ENCODE results near the gene LPCAT2.

Gene LPCAT2

DNA sequence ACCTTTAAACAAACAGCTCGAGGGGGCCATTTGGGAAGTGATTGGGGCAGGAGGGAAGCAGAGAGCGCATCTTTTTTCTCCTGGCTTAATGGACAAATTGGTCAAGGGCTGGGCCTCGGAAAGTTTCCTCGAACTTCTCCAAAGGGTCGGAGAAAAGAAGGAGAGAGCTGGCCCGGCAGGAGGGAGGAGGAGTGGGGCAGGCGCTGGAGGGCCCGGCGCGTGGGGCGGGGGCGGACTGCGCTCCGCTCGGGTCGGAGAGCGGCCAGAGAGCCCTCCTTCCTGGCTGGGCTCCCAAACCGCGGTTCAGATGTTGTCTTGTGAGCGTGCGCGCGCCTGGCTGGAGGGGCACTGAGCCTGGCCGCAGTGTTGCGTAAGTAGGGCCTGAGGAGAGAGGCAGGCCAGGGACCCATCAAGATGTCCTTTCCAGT is 28.6 kb upstream of the LPCAT2 start:
- no peak for DNase-seq (ENCODE audit: low read depth)

DNA sequence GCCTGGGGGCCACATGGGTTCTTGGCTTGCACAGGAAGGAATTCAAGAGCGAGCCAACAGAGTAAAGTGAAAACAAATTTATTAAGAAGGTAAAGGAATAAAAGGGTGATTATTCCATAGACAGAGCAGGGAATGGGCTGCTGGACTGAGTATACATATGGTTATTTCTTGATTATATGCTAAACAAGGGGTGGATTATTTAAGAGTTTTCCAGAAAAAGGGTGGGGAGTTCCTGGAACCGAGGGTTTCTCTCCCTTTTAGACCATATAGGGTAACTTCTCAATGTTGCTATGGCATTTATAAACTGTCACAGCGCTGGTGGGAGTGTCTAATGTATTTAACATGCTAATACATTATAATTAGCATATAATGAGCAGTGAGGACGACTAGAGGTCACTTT is 27.8 kb upstream of the LPCAT2 start:
- DNase-seq (ENCODE audit: low read depth), result no peak

- no peak for DNase-seq (ENCODE audit: low read depth)
Observed at GRCh38 chr16:55482056-55482455, 26.8 kb upstream of the LPCAT2 start.

DNA sequence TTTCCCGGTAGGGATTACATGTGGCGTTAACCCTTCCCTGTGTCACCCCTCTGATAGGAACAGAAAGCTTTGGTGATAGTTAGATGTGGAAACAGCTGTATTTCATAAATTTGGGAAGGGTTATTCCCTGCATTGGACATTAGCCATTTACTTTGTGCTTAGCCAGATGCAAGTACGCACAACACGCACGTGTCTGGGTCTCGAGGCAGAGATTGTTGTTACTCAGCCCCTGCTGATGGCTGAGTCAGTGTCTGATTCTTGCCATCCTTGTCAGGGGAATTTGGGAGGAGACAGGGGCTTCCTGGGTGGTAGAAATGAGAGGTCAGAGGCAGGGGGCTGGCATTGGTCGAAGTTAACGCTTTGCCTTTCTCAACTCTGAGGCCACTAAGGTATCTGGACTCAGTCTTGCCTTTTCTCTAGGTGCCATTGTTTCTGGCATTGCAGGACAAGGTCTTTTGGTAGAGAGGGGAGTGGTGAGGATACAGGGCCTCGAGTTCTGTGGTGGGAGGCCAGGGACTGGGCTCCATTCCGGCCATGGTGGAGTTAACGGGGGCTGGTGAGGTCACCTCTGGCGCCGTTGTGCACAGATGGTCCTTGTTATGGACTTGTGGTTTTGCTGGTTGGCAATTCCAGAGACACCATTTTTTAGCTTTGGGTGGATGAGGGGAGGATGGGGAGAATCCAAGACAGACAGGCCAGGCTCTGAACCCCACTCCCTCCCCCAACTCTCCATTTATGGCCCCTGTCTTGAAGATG is 21.6 kb upstream of the LPCAT2 start:
- DNase-seq (ENCODE audit: low read depth), result no peak

GRCh38 chr16:55488306-55488705 is 20.6 kb upstream of the LPCAT2 start:
- DNase-seq (ENCODE audit: low read depth), result no peak

- DNase-seq (ENCODE audit: low read depth), result no peak
Observed at GRCh38 chr16:55489119-55489955, 19.5 kb upstream of the LPCAT2 start.

DNA sequence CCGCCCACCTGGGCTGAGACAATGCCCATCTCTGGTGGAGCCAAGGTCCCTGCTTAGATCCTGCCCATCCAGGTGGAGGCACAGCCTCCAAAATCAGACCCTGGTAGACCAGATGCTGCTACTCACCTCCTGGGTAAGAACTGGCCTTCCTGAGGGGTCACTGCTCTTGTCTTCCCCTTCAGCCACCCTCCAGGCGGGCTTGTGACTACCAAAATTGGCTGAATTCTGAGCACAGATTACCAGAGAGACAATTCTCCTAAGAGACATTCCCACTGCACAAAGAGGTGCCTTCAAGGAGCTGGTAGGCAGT is 19.0 kb upstream of the LPCAT2 start:
- no peak for DNase-seq (ENCODE audit: low read depth)

GRCh38 chr16:55490301-55490700 is 18.6 kb upstream of the LPCAT2 start:
- no peak for DNase-seq (ENCODE audit: low read depth)

- DNase-seq (ENCODE audit: low read depth), result no peak
Observed at GRCh38 chr16:55491691-55492090, 17.2 kb upstream of the LPCAT2 start.

- no peak for DNase-seq (ENCODE audit: low read depth)
Observed at GRCh38 chr16:55492756-55493380, 16.0 kb upstream of the LPCAT2 start.

GRCh38 chr16:55494994-55495421 is 13.9 kb upstream of the LPCAT2 start:
- DNase-seq (ENCODE audit: low read depth), result no peak

DNA sequence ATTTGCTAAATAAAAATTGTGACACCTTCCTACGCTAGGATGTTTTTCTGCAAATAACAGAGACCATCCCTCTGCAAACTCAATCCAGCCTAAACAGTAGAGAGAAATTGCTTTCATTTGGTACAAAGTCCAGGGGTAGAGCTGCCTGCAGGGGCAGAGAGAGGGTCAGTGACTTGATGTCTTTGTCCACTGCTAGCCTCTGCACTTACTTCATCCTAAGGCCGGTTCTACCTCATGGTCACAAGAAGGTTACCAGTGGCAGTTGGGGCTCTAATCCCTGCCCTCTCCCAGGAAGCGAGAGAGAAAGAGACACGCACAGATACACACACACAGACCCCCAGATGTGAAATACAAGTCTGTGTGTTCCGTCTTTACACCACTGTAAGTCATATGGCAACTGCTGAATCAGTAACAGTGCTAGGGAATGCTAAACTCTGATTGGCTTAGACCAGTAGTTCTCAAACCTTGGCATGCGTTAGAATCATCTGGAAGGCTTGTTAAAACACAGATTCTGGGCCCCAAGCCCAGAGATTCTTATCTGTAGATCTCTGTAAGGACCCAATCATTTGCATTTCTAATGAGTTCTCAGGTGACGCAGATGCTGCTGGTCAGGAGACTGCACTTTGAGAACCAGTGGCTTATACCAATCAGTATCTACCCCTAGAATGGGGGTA is 13.1 kb upstream of the LPCAT2 start:
- no peak for DNase-seq (ENCODE audit: low read depth)

DNA sequence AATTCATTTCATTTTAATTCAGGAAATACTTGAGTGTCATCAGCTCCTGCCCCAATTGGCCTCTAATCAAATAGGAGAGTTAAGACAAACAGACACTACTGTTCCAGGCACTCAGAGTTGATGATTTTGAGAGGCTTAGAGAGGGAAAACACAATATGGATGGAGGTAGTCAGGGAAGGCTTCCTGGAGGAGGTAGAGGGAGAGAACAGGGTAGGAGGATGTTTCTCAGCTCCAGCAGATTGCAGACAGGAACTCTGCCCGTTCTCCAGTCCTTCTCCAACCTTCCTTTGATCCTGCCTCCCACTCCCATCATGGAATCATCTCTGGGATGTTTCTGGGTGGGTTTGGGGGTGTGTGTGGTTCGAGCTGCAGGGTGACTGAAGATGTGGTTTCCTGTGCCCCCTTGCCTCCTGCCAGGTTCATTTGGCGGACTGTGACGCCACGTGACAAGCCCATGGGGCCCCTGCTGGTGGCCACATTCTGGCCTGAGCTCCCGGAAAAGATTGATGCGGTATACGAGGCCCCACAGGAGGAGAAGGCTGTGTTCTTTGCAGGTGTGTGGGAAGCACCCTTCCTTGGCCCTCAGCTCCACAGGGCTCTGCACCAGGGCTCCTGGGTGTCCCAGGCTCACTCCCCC is 12.2 kb upstream of the LPCAT2 start:
- no peak for DNase-seq (ENCODE audit: low read depth)

DNA sequence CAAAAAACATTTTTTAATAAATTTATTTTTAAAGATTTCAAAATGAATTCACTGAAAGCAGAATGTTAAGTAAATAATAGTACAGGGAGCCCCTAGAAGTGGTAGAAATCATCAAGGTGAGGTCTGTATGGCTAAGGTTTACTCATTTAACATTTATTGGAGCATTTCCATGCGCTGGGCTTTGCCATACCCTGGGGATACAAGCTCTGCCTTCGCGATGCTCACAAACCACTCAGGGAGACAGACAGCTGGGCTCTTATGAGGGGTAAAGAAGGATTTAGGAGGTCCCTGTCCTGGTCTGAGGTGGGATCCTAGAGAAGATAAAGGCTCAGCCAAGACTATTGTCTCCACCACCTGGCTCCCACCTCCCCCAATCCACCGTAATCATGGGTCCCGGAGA is 11.3 kb upstream of the LPCAT2 start:
- DNase-seq (ENCODE audit: low read depth), result no peak

- DNase-seq (ENCODE audit: low read depth), result no peak
Observed at GRCh38 chr16:55498101-55498500, 10.8 kb upstream of the LPCAT2 start.

GRCh38 chr16:55499281-55499680 is 9.6 kb upstream of the LPCAT2 start:
- DNase-seq (ENCODE audit: low read depth), result no peak

DNA sequence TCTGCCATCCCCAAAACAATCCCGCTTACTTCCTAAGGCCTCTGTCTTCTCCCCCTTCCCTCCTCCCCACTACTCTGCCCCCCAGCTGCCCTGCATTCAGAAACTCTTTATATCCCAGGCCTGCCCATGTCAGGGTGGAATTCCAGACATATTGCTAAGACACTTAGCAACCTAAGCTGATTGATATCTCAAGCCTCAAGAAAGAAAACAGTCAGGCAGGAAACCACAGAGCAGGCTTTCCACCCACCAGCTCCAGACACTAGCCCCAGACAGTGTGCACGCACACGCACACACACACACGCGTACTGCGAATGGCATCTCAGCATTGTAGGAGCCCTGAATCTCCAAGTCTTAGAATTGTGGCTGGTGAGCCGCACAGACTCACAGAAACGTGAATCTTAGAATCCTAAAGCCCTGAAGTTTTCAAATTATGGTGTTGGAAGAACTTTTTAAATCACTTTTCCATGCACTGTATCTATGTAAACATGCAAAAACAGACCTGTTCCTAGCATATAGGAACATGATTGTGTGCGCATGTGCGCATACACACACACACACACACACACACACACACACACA is 8.8 kb upstream of the LPCAT2 start:
- DNase-seq (ENCODE audit: low read depth), result no peak

- no peak for DNase-seq (ENCODE audit: low read depth)
Observed at GRCh38 chr16:55500530-55501011, 8.3 kb upstream of the LPCAT2 start.

DNA sequence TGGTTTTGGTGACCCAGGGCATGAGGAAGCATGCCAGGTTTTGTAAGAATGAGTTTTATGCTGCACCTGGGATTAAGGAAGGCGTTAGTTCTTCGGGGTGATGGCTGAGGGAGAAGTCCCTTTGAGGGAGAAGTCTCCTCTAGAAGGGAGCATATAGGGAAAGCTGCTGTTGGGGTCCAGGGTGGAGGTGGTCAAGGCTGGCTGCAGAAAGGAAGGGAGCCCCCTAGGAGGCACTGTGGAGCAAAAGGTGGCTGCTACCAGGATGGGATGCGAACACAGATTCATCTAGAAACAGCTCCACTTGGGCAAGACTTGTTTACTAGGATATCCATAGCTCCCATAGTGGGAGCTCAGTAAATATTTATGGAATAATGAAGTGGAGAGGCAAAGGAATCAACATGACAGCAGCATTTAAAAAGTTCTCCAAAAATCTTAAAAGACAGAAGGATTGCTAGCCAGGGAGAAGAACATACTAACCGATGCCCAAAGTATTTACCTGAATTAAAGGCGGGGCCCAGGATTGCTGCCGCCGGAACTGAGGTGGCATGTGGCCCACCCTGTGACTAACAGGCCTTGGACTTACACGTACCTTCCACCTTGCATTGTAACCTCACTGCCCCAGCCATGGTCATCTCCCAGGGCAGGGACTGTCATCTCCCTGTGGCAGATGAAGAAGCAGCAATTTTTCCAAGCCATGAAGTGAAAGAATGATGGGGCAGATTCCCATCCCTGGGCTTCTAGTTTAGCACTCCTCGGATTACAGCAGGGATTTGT is 7.1 kb upstream of the LPCAT2 start:
- DNase-seq (ENCODE audit: low read depth), result no peak

DNA sequence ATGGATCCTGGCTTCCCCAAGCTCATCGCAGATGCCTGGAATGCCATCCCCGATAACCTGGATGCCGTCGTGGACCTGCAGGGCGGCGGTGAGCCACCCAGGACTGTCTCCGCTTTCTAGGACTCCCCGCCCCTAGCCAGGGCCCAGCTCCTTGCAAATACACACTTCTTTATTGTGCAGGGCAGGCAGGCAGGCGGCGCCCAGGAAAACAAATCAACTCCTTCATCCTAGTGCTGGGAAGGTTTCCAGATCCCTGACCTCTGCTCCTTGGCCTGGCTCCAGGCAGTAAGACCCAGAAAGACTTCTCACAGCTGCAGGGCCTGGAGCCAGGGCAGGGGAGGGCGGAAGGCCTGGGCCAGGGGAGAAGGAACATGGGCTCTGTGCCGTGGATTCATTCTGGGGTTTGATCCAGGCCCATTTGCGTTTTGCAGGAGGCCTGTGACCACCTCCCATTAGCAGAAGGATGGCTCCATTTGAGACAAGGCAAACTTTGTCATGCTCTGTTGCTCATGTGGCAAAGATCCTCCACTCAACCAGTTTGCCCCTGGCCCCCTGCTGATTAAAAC is 6.0 kb upstream of the LPCAT2 start:
- DNase-seq (ENCODE audit: low read depth), result no peak
